Measurements from ENCODE around the gene CAMK1D.
A peak's percentile ranks its signal among the peaks of the same experiment; 100 is the strongest.

The CAMK1D gene

DNA sequence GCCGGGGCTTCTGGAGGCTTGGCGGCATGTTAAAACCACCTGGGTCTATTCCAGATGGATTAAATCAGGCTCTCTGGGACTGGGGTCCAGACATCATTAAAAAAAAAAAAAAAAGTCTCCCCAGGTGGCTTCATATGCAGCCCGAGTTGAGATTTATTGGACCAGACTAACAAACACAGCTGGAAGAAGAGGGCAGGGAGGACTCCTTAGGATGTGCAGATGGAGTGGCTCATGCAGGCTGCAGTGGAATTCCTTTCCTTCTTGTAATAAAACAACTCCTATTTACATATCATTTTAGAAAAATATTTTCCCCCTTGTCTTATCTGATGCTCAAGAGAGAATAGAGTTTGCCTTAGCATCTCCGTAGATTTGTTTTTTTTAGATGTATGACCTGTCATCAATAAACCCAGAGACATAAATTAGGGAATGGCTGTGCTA, 238.1 kb downstream of the CAMK1D start:
- DNase-seq (ENCODE audit: extremely low read depth in 1 of 2, low read depth in 1 of 2) = no peak

DNA sequence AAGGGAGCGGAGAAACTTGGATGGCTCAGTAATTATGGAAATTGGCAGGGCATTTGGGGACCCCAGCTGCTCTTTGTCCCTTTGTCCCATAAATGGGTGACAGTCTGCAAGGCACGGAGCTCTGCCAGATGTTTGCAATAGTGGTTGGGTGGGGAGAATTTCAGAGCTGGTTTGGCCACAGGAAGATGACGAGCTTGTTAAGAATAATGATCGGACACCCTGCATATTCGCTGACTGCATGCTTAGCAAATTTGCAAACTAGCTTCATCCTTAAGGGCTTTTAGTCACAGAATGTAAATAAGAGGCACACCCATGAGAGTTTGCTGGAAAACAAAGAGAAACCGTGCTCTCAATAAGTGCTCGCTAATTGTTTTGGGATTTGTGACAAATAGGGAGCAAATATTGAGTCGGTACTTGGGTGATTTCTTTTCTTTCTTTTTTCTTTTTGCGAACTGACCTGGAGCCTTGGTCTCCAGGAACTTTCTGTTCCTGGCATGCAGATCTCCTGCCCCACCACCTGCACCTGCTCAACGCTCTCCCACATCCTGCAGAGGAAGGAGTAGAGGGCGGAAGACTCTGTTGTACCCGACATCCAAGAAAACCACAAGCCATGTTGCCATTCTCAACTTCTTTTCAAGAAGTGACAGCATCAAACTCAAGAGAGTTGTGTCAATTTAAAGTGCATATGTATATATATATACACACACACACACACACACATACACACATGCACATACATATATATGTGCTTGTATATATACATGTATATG, 238.9 kb downstream of the CAMK1D start:
- no peak for DNase-seq (ENCODE audit: extremely low read depth in 1 of 2, low read depth in 1 of 2)

DNA sequence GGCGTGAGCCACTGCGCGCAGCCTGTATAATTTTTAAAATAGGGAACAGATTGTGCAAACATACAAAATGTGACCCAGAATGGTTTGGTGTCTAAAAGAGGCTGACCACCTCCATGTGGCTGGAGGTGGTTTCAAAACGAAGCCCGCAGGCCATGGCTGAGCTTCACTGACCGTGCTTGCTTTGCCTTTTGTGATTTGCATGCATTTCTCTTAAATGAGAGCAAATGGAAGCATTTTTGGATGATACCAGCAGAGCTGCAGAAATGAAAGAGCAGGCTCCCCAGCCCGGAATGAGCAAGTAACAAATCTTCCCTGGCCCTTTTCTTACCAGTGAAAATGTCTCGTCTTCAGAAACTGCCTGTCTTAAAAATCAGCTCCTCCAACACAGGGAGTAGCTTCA, 239.9 kb downstream of the CAMK1D start:
- DNase-seq (ENCODE audit: extremely low read depth in 1 of 2, low read depth in 1 of 2) = no peak

DNA sequence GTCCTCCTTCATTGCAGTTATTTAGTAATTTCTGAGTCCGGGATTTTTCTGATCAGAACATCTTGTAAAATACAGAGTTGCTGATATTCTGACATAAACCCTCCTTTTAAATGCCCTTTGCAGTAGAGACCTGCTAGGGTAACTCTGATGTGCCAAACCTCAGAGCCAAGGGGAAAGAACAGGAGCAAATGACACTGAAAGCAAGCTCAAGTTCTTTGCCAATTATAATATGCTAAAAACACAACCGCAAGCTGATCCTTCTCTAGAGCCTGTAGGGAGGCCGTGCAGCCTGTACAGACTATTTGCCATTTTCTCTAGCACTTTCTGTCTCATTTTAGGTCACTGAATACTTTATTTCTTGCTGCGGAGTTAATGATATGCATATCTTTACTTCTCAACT, 240.4 kb downstream of the CAMK1D start:
- DNase-seq (ENCODE audit: extremely low read depth in 1 of 2, low read depth in 1 of 2) = no peak

- DNase-seq (ENCODE audit: extremely low read depth in 1 of 2, low read depth in 1 of 2) = no peak
These were observed 241.6 kb downstream of the CAMK1D start for GRCh38 chr10:12590675-12591659.

DNA sequence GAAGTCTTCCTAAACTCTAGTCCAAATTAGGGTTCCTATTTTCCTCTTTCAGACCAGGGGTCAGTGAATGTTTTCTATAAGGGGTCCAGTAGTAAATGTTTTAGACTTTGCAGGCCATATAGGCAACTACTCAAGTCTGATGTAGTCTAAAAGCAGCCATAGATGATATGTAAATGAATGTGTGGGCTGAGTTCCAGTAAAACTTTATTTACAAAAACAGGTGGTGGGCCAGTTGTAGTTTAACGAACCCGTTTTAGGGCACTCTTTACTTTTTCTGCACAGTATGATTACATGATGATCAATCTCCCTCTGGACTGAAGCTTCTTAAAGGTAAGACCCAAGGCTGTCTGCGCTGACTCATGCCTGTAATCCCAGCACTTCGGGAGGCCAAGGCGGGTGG, 243.6 kb downstream of the CAMK1D start:
- DNase-seq (ENCODE audit: extremely low read depth in 1 of 2, low read depth in 1 of 2) = no peak

- DNase-seq (ENCODE audit: extremely low read depth in 1 of 2, low read depth in 1 of 2) = no peak
These were observed 245.1 kb downstream of the CAMK1D start for GRCh38 chr10:12594448-12594944.

GRCh38 chr10:12595936-12596576, 246.7 kb downstream of the CAMK1D start:
- DNase-seq (ENCODE audit: extremely low read depth in 1 of 2, low read depth in 1 of 2) = no peak

DNA sequence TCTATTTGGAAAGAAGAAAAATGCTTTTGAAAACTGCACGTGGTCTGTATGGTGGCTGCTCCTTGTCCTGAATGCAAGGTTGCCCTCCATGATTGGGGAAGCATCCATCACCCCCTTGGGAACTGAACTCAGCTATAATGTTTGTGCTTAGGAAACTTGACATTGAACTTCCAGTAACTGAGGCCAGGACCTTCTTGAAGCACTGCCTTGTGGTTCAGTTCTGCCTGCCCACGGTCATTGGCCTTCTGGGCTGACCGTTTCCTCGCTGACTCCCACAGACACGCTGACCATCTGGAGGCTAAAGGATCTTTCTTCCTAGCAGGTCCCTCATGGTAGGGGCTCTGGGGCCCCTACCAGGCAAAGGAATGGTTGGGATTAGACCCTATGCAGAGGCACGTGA, 247.8 kb downstream of the CAMK1D start:
- no peak for DNase-seq (ENCODE audit: extremely low read depth in 1 of 2, low read depth in 1 of 2)

DNA sequence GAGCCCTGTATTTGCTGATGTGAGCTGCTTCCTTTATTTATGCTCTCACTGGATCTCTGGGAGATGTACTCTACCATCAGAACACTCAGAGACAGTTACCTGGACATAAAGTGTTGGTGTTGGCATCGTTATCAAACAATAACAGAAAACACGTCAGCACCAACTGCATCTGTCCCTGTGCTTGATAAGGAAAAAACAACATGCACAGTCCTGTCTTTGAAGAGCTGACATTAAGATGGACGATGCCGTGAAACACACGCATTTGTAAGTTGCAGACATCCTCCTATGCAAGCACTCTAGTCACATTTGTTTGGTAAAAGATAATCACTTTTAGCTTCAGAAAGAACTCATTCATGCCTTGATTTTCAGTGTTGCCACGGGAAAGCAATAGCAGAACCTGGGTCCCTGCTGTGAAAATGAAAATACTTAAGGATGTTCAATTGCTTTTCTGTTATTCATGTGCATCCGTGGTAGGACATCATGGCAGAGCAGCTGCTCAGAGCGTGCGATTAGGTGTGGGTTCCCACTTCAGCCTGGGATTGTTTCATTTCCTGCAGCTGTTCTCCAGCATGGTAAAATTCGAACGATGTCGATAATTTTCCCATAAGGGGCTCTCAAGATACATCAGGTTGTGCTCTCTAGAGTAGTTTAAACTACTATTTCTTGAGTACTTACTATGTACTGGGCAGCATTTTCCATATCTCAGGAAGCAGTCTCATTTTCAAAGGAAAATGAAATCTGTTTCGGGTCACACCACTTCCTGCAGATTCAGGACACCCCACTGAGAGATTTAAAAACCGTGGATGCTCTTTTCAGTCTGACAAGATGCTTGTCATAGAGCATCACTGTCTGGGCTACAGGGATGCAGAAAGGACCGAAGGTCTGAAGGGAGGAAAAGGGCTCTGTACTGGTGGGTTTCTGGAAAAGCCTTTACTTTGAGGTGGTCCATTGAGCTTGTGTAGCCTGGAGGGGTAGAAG, 248.7 kb downstream of the CAMK1D start:
- DNase-seq (ENCODE audit: extremely low read depth in 1 of 2, low read depth in 1 of 2) = no peak

DNA sequence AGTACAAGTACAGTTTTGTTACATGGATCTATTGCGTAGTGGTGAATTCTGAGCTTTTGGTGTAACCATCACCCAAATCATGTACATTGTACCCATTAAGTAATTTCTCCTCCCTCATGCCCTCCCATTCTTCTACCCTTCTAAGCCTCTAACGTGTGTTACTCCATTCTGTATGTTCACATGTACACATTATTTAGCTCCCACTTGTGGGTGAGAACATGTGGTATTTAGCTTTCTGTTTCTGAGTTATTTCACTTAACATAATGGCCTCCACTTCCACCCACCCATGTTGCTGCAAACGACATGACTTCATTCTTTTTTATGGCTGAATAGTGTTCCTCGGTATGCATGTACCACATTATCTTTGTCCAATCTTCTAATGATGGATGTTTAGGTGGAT, 251.3 kb downstream of the CAMK1D start:
- DNase-seq (ENCODE audit: extremely low read depth in 1 of 2, low read depth in 1 of 2) = no peak

GRCh38 chr10:12602521-12602920, 253.2 kb downstream of the CAMK1D start:
- DNase-seq (ENCODE audit: extremely low read depth in 1 of 2, low read depth in 1 of 2) = no peak

DNA sequence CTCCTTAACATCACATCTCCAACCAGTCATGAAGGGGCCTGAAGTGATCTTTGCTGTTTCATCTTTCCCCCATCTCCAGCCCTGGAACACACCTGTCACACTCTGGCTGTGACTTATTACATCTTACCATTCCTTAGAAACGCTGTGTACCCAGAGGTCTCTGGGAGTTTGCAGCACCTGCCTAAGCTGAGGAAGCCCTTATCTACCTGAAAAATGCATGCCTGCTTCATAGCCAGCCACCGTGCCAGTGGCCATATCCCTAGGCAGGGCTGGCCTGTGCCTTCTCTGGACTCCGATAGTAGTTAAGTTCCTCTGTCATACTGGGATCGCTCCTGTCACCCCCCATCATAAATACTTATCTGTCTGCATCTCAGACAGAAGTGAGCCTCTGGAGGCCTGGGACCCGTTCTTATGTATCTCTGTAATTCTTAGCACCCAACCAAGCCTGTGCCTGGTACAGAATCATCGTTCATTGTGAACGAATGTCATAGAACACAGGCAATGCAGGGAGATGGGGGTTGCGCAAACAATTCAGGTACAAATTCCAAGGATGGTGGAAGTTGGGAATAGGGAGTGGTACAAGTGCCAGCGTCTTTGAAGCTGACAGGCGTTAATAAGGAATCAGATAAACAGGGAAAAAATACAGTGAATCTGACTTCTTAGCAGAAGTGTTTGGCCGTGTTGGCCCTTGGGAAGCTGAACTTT, 254.6 kb downstream of the CAMK1D start:
- no peak for DNase-seq (ENCODE audit: extremely low read depth in 1 of 2, low read depth in 1 of 2)

DNA sequence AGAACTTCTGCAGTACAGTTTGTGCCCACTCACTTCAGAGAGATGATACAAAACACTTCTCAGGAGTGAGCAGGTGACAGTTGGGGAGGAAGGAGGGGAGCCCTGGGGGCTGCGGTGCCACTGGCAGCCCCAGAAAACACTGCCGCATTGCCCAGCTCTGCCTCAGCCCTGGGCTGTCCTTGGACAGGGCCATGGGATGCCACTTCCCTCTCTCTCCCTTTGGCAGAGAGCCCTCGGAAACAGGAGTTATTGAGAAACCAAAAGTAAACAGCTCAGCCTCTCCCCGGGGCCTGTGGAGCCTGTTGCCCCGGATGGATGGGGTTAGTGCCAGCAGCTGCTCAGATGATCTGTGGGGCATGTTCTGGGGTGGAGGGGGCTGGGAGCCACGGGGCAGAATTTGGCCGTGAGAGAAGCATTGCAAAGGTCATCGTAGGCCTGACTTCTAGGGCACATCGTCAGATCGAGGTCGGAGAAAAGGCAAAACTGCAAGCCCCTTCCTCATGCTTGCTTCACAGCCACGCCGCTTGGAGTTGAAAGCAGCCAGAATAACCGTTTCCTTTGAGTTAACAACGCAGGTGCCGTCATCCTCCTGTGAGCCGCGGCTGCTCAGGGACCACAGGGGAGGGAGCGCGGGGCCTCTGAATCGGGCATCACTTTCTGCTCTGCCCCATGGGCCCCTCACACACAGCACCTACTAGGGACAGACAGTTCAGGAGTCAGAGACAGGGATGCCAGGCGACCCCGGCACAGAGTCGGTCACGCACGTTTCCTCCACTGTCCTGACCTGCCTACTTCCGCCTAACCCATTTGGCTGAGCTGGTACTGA, 256.4 kb downstream of the CAMK1D start:
- peak; percentile 13 to 20 for DNase-seq (ENCODE audit: extremely low read depth in 1 of 2, low read depth in 1 of 2)

GRCh38 chr10:12606461-12606860, 257.1 kb downstream of the CAMK1D start:
- DNase-seq (ENCODE audit: extremely low read depth in 1 of 2, low read depth in 1 of 2) = no peak

GRCh38 chr10:12608761-12609160, 259.4 kb downstream of the CAMK1D start:
- no peak for DNase-seq (ENCODE audit: extremely low read depth in 1 of 2, low read depth in 1 of 2)

DNA sequence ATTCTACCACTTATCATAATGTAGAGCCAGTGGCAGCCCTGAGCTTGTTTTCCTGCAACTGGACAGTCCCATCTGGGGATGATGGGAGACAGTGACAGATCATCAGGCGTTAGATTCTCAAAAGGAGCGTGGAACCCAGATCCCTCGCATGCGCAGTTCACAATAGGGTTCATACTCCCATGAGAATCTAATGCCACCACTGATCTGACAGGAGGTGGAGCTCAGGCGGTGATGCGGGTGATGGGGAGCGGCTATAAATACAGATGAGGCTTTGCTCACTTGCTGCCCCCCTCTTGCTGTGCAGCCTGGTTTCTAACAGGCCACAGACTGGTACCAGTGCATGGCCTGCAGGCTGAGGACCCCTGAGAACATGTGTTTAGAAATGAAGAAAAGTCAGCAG, 260.1 kb downstream of the CAMK1D start:
- no peak for DNase-seq (ENCODE audit: extremely low read depth in 1 of 2, low read depth in 1 of 2)

GRCh38 chr10:12613136-12613535, 263.8 kb downstream of the CAMK1D start:
- no peak for DNase-seq (ENCODE audit: extremely low read depth in 1 of 2, low read depth in 1 of 2)

Data from activated CD8-positive, alpha-beta memory T cell treated with anti-CD3 and anti-CD28 coated beads for 1 hour (primary cell).